Liver (tissue), 9 donors: Measurements from ENCODE around the gene ZNF326. TPM values are rescaled to one million over a fixed set of nuclear protein-coding genes. Genes with fewer than 3 reads are reported as not detected.

Source experiments
- DNase-seq: peaks from one replicate; pipeline ENCODE4 v3.0.0-alpha.2; 2017; ENCODE audit warnings: low spot score
- H3K27ac ChIP-seq, 2 donors: one replicate each; pipeline ENCODE4 v1.7.0; 2013; ENCODE audit warnings: inconsistent platforms in 2 of 2, low read length in 2 of 2, control low read depth in 1 of 2, low read depth in 1 of 2, mild to moderate bottlenecking in 1 of 2
- H3K27me3 ChIP-seq, 4 donors: one replicate each; pipeline versions ENCODE4 v1.6.1 to v1.7.0; 2013; ENCODE audit warnings: low read length in 3 of 4, inconsistent platforms in 1 of 4, mild to moderate bottlenecking in 1 of 4, moderate library complexity in 1 of 4; ENCODE audit not compliant: control insufficient read depth in 4 of 4, insufficient read depth in 4 of 4
- H3K36me3 ChIP-seq, 4 donors: one replicate each; pipeline versions ENCODE4 v1.6.1 to v1.7.0; 2013; ENCODE audit warnings: low read length in 3 of 4, mild to moderate bottlenecking in 3 of 4, low read depth in 1 of 4, moderate library complexity in 1 of 4; ENCODE audit not compliant: control insufficient read depth in 4 of 4, insufficient read depth in 3 of 4
- H3K4me1 ChIP-seq, 4 donors: one replicate each; pipeline versions ENCODE4 v1.6.1 to v1.7.0; 2013; ENCODE audit warnings: low read length in 3 of 4, mild to moderate bottlenecking in 3 of 4, moderate library complexity in 1 of 4; ENCODE audit not compliant: control insufficient read depth in 4 of 4, insufficient read depth in 4 of 4
- H3K4me3 ChIP-seq, 3 donors: one replicate each; pipeline versions ENCODE4 v1.6.1 to v1.7.0; 2013; ENCODE audit warnings: low read length in 3 of 3, control low read depth in 1 of 3, low read depth in 1 of 3, mild to moderate bottlenecking in 1 of 3
- H3K9ac ChIP-seq, 2 donors: one replicate each; pipeline ENCODE4 v1.7.0; 2013; ENCODE audit warnings: low read length in 2 of 2, mild to moderate bottlenecking in 2 of 2, moderate library complexity in 2 of 2, control low read depth in 1 of 2, low read depth in 1 of 2
- H3K9me3 ChIP-seq, 4 donors: one replicate each; pipeline versions ENCODE4 v1.6.1 to v1.7.0; 2013; ENCODE audit warnings: low read length in 3 of 4; ENCODE audit not compliant: control insufficient read depth in 4 of 4
- EGR1 ChIP-seq, 2 donors: IDR thresholded peaks; 2 replicates each; pipeline ENCODE4 v1.6.1; 2016 to 2018; ENCODE audit warnings: antibody characterized with exemption in 2 of 2, low read depth in 2 of 2
- FOXA1 ChIP-seq: IDR thresholded peaks from 2 replicates; pipeline ENCODE4 v1.6.1; 2016; ENCODE audit warnings: antibody characterized with exemption
- FOXA2 ChIP-seq: IDR thresholded peaks from 2 replicates; pipeline ENCODE4 v1.6.1; 2016; ENCODE audit warnings: antibody characterized with exemption
- GABPA ChIP-seq, 2 donors: IDR thresholded peaks in 1 of 2; conservative IDR thresholded peaks in 1 of 2; 2 replicates each; pipeline ENCODE4 v1.6.1; 2016; ENCODE audit warnings: antibody characterized with exemption in 2 of 2, mild to moderate bottlenecking in 1 of 2, moderate library complexity in 1 of 2
- HNF4A ChIP-seq, 2 donors: conservative IDR thresholded peaks; 2 replicates each; pipeline ENCODE4 v1.6.1; 2016; ENCODE audit warnings: antibody characterized with exemption in 2 of 2, mild to moderate bottlenecking in 2 of 2
- HNF4G ChIP-seq: IDR thresholded peaks from 2 replicates; pipeline ENCODE4 v1.6.1; 2016; ENCODE audit warnings: antibody characterized with exemption
- NR2F2 ChIP-seq: IDR thresholded peaks from 2 replicates; pipeline ENCODE4 v1.6.1; 2016; ENCODE audit warnings: antibody characterized with exemption
- RAD21 ChIP-seq, 2 donors: IDR thresholded peaks; 2 replicates each; pipeline ENCODE4 v1.6.1; 2016; ENCODE audit warnings: antibody characterized with exemption in 2 of 2, mild to moderate bottlenecking in 2 of 2
- RXRA ChIP-seq, 2 donors: IDR thresholded peaks; 2 replicates each; pipeline ENCODE4 v1.6.1; 2017 to 2018; ENCODE audit warnings: antibody characterized with exemption in 2 of 2, mild to moderate bottlenecking in 1 of 2
- TAF1 ChIP-seq: conservative IDR thresholded peaks from 2 replicates; pipeline ENCODE4 v1.6.1; 2016; ENCODE audit warnings: antibody characterized with exemption, mild to moderate bottlenecking
- YY1 ChIP-seq: IDR thresholded peaks from 2 replicates; pipeline ENCODE4 v1.6.1; 2016; ENCODE audit warnings: antibody characterized with exemption, mild to moderate bottlenecking
- WGBS: extraction: QIAGEN DNeasy Blood & Tissue Kit; methylation state at CpG from one replicate; pipeline ENCODE4 v1.1.7; 2013; 5-methylcytosine and 5-hydroxymethylcytosine counted together
- polyA plus RNA-seq, 2 donors: library from polyadenylated mRNA; stranded (reverse) in 1 of 2; unstranded in 1 of 2; fragments of 200-250 nt in 1 of 2; fragments of >200 nt in 1 of 2; fragmentation: Nextera tagmentation in 1 of 2; extraction: Ambion mirVana in 1 of 2; gene quantifications; one replicate each; pipeline versions ENCODE4 v1.2.1 to v1.2.3, GENCODE V29; 2013 to 2015
- total RNA-seq, 2 donors: library from RNA; depleted of rRNA; stranded (reverse); fragments of >200 nt; gene quantifications; one replicate each; pipeline ENCODE4 v1.2.3, GENCODE V29; 2014
- TF ChIP-seq, protein P1 (sequence below): IDR thresholded peaks from 2 replicates; pipeline ENCODE4 v1.6.1; 2016; ENCODE audit warnings: antibody characterized with exemption
- TF ChIP-seq, protein P2 (sequence below): IDR thresholded peaks from 2 replicates; pipeline ENCODE4 v1.6.1; 2016; ENCODE audit warnings: antibody characterized with exemption
- TF ChIP-seq, protein P3 (sequence below): IDR thresholded peaks from 2 replicates; pipeline ENCODE4 v1.6.1; 2016; ENCODE audit warnings: antibody characterized with exemption
- TF ChIP-seq, protein P4 (sequence below): fragments of 150-350 bp; IDR thresholded peaks from 2 replicates; pipeline ENCODE4 v1.5.1; 2017; ENCODE audit warnings: improper control_type of control experiment, low read depth, low read length; ENCODE audit not compliant: missing input control
- TF ChIP-seq, protein P5 (sequence below): IDR thresholded peaks from 2 replicates; pipeline ENCODE4 v1.6.1; 2016; ENCODE audit warnings: antibody characterized with exemption, mild to moderate bottlenecking
- donor health status: healthy.
- donor health status: healthy.
- donor health status: healthy.
- donor health status: healthy.
- donor health status: healthy.

ZNF326 gene
- total and polyA plus RNA-seq, 4 donors = 6.5 to 14.6 (median 10.9) TPM

DNA sequence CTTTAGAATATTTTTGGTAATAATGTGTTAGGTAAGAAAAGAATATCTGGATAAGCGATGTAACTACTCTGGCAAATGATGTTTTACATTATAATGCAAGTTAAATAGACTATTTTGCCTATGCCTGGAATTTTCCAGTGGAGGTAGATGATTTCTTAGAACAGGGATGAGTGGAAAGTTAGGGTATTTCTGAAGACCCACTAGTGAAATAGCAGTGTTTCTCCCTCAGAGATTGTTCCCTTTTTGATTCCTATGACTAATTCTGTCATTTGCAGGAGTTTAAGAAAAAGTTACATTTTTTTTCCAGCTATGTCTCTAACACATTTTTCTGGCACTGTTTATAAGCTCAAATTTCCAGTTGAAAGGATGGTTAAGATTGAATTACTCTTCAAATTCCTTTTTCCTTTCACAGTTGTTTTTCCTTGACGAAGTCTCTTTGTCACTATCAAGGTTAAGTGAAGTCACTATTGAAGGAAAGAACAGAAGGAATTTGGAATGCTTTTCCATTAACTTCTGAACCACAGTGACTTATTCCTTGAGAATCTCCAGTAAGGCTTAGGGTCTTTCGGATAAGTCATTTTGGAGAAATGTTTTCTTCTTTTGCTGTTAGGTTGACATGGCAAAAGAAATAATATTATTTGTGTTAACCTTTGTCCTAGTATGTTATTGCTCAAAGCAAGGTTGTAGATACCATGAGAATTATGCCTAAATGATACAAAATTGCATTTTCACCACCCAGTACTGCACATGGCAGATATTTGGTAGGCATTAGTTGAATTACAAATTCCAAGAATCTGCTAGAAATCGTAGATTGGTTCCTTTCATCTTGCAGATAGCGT lies 42.9 kb upstream of the ZNF326 start:
- TF ChIP-seq HNF4A (conservative IDR thresholded peaks at IDR 0.05) = no peak
- TF ChIP-seq, protein P1, sequence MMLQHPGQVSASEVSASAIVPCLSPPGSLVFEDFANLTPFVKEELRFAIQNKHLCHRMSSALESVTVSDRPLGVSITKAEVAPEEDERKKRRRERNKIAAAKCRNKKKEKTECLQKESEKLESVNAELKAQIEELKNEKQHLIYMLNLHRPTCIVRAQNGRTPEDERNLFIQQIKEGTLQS = no peak
- TF ChIP-seq FOXA1 = no peak
- no peak for TF ChIP-seq RXRA (IDR thresholded peaks at IDR 0.05)
- no peak for TF ChIP-seq HNF4G
- no peak for TF ChIP-seq GABPA (IDR thresholded peaks at IDR 0.05 in 1 of 2, conservative IDR thresholded peaks at IDR 0.05 in 1 of 2)
- no peak for TF ChIP-seq NR2F2
- no peak for TF ChIP-seq EGR1 (IDR thresholded peaks at IDR 0.05; ENCODE audit: low read depth in 2 of 2)
- TF ChIP-seq, protein P2, sequence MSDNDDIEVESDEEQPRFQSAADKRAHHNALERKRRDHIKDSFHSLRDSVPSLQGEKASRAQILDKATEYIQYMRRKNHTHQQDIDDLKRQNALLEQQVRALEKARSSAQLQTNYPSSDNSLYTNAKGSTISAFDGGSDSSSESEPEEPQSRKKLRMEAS = no peak
- TF ChIP-seq, protein P3, sequence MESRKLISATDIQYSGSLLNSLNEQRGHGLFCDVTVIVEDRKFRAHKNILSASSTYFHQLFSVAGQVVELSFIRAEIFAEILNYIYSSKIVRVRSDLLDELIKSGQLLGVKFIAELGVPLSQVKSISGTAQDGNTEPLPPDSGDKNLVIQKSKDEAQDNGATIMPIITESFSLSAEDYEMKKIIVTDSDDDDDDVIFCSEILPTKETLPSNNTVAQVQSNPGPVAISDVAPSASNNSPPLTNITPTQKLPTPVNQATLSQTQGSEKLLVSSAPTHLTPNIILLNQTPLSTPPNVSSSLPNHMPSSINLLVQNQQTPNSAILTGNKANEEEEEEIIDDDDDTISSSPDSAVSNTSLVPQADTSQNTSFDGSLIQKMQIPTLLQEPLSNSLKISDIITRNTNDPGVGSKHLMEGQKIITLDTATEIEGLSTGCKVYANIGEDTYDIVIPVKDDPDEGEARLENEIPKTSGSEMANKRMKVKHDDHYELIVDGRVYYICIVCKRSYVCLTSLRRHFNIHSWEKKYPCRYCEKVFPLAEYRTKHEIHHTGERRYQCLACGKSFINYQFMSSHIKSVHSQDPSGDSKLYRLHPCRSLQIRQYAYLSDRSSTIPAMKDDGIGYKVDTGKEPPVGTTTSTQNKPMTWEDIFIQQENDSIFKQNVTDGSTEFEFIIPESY = no peak
- TF ChIP-seq, protein P4, sequence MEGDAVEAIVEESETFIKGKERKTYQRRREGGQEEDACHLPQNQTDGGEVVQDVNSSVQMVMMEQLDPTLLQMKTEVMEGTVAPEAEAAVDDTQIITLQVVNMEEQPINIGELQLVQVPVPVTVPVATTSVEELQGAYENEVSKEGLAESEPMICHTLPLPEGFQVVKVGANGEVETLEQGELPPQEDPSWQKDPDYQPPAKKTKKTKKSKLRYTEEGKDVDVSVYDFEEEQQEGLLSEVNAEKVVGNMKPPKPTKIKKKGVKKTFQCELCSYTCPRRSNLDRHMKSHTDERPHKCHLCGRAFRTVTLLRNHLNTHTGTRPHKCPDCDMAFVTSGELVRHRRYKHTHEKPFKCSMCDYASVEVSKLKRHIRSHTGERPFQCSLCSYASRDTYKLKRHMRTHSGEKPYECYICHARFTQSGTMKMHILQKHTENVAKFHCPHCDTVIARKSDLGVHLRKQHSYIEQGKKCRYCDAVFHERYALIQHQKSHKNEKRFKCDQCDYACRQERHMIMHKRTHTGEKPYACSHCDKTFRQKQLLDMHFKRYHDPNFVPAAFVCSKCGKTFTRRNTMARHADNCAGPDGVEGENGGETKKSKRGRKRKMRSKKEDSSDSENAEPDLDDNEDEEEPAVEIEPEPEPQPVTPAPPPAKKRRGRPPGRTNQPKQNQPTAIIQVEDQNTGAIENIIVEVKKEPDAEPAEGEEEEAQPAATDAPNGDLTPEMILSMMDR = no peak
- no peak for TF ChIP-seq RAD21 (IDR thresholded peaks at IDR 0.05)
- no peak for TF ChIP-seq YY1
- TF ChIP-seq, protein P5, sequence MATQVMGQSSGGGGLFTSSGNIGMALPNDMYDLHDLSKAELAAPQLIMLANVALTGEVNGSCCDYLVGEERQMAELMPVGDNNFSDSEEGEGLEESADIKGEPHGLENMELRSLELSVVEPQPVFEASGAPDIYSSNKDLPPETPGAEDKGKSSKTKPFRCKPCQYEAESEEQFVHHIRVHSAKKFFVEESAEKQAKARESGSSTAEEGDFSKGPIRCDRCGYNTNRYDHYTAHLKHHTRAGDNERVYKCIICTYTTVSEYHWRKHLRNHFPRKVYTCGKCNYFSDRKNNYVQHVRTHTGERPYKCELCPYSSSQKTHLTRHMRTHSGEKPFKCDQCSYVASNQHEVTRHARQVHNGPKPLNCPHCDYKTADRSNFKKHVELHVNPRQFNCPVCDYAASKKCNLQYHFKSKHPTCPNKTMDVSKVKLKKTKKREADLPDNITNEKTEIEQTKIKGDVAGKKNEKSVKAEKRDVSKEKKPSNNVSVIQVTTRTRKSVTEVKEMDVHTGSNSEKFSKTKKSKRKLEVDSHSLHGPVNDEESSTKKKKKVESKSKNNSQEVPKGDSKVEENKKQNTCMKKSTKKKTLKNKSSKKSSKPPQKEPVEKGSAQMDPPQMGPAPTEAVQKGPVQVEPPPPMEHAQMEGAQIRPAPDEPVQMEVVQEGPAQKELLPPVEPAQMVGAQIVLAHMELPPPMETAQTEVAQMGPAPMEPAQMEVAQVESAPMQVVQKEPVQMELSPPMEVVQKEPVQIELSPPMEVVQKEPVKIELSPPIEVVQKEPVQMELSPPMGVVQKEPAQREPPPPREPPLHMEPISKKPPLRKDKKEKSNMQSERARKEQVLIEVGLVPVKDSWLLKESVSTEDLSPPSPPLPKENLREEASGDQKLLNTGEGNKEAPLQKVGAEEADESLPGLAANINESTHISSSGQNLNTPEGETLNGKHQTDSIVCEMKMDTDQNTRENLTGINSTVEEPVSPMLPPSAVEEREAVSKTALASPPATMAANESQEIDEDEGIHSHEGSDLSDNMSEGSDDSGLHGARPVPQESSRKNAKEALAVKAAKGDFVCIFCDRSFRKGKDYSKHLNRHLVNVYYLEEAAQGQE = no peak
- no peak for TF ChIP-seq TAF1
- no peak for TF ChIP-seq FOXA2
- Histone ChIP-seq H3K36me3 (no peaks in the 10 kb centered on the region), H3K27me3 (no peaks in the 10 kb centered on the region), H3K9ac (no peak overlapping the region), H3K9me3 (no peaks in the 10 kb centered on the region), H3K27ac (no peak overlapping the region), H3K4me3 (no peak overlapping the region), H3K4me1 (peaks cover 5 to 16% (median 11%) of the 10 kb centered on the region in 4 donors)
- WGBS = 95% methylated on average over 5 of the region's 5 CpGs
- DNase-seq = no peak
